Measurements from ENCODE around the gene CCDC183. TPM values are rescaled to one million over a fixed set of nuclear protein-coding genes. Genes with fewer than 3 reads are reported as not detected.

CCDC183 gene
- total RNA-seq, result 0.28 and 0.46 TPM in 2 replicates

GRCh38 chr9:136796238-136796774 is at the start of gene CCDC183:
Gene CCDC183 (plus strand): TSS chr9:136796338. CDS start chr9:136796398, 60 bp downstream.

GRCh38 chr9:136748201-136748600 is 47.9 kb upstream of the CCDC183 start, which contains the start of gene LCN6:
Gene LCN6 (minus strand): TSS chr9:136748525. CDS start chr9:136748483, 42 bp downstream.

GRCh38 chr9:136764301-136764891 is 31.7 kb upstream of the CCDC183 start, which contains the start of gene LCN15:
Gene LCN15 (minus strand): TSS chr9:136764518. CDS start chr9:136764488, 30 bp downstream.

GRCh38 chr9:136790640-136791515 is 5.3 kb upstream of the CCDC183 start, which contains the start of gene TMEM141:
Gene TMEM141 (plus strand): TSS chr9:136791344. CDS start chr9:136791371, 27 bp downstream.

GRCh38 chr9:136807281-136808074 is 11.3 kb downstream of the CCDC183 start, which contains the start of gene RABL6:
Gene RABL6 (plus strand): TSS chr9:136807948. CDS start chr9:136808197, 249 bp downstream.

GRCh38 chr9:136842380-136842948 is 46.3 kb downstream of the CCDC183 start, which contains the start of gene AJM1:
Gene AJM1 (plus strand): TSS chr9:136842478. CDS start chr9:136844415, 1,937 bp downstream.

GRCh38 chr9:136849038-136849959 is 53.2 kb downstream of the CCDC183 start, which contains the start of gene PHPT1:
Gene PHPT1 (plus strand): TSS chr9:136849409. CDS start chr9:136849431, 22 bp downstream.

GRCh38 chr9:136851941-136852663 is 56.0 kb downstream of the CCDC183 start, which contains the start of gene MAMDC4:
Gene MAMDC4 (plus strand): TSS chr9:136852346. CDS start chr9:136852417, 71 bp downstream.

Other genes with a start within 250 kb of the CCDC183 start
- 10.5 and 15.6 TPM in 2 replicates for gene EGFL7, start 133.4 kb upstream of the CCDC183 start, total RNA-seq
- gene AGPAT2, start 108.9 kb upstream of the CCDC183 start, total RNA-seq, result 42.0 and 46.8 TPM in 2 replicates
- gene DIPK1B, start 83.8 kb upstream of the CCDC183 start, total RNA-seq, result 1.00 and 1.0 TPM in 2 replicates
- gene LCN10, start 53.4 kb upstream of the CCDC183 start, total RNA-seq, result not detected in 2 replicates
- not detected in 2 replicates for gene LCN6, start 47.8 kb upstream of the CCDC183 start, total RNA-seq
- gene LCN8, start 38.1 kb upstream of the CCDC183 start, total RNA-seq, result not detected in 2 replicates
- not detected in 2 replicates for gene LCN15, start 31.8 kb upstream of the CCDC183 start, total RNA-seq
- gene TMEM141, start 5.0 kb upstream of the CCDC183 start, total RNA-seq, result 57.2 and 57.3 TPM in 2 replicates
- 55.6 and 61.1 TPM in 2 replicates for gene RABL6, start 11.6 kb downstream of the CCDC183 start, total RNA-seq
- 1.00 and 1.4 TPM in 2 replicates for gene AJM1, start 46.1 kb downstream of the CCDC183 start, total RNA-seq
- gene PHPT1, start 53.1 kb downstream of the CCDC183 start, total RNA-seq, result 203 and 206 TPM in 2 replicates
- 0.85 and 2.2 TPM in 2 replicates for gene MAMDC4, start 56.0 kb downstream of the CCDC183 start, total RNA-seq
- 452 and 470 TPM in 2 replicates for gene EDF1, start 70.0 kb downstream of the CCDC183 start, total RNA-seq
- 4.0 and 6.3 TPM in 2 replicates for gene TRAF2, start 90.2 kb downstream of the CCDC183 start, total RNA-seq
- 116 and 152 TPM in 2 replicates for gene FBXW5, start 148.4 kb downstream of the CCDC183 start, total RNA-seq
- 0.14 TPM in 1 of 2 replicates, not detected in the other for gene C8G, start 148.9 kb downstream of the CCDC183 start, total RNA-seq
- gene LCN12, start 155.9 kb downstream of the CCDC183 start, total RNA-seq, result 0.28 TPM in 1 of 2 replicates, not detected in the other
- gene PTGDS, start 181.2 kb downstream of the CCDC183 start, total RNA-seq, result 2.3 and 14.1 TPM in 2 replicates
- 0.57 and 3.4 TPM in 2 replicates for gene LCNL1, start 186.7 kb downstream of the CCDC183 start, total RNA-seq
- 6.6 and 7.5 TPM in 2 replicates for gene PAXX, start 196.1 kb downstream of the CCDC183 start, total RNA-seq
- gene CLIC3, start 200.2 kb downstream of the CCDC183 start, total RNA-seq, result 5.0 and 7.8 TPM in 2 replicates
- gene ABCA2, start 231.9 kb downstream of the CCDC183 start, total RNA-seq, result 11.9 and 20.0 TPM in 2 replicates
- not detected in 2 replicates for gene FUT7, start 235.8 kb downstream of the CCDC183 start, total RNA-seq
- 12.1 and 18.4 TPM in 2 replicates for gene NPDC1, start 249.8 kb downstream of the CCDC183 start, total RNA-seq